ENCODE results near the gene SNAPC2.

DNA sequence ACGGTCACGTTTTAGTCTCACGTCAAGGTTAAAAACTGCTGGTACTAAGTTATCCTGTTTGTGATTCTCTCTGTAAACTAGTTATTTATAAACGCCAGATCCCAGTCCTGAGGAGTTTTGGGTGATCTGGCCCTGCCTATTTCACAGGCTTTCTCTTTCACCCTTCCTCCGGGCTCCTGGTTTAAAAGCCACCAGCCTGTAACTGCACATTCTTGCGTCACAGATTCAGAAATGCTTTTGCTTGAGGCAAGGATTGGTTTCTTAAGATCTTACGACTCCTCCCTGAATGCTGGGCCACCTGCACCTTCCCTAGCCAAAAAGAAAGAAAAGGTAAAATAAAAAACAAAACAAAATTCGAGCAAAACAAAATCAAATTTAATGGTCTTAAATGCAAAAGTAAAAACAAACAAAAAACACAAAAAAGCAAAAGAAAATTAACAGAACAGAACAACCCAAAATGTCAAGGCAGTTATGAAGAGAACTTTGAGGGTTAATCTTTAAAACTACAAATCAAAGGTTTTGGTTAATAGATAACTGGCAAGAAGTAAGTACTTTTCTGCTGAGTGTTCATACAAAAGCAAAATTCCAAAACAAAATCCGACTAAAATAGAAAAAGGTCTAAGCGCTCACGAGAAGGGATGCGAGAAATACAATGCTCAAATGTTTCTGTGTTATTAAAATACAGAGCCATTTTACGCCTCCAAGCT, 41.9 kb downstream of the SNAPC2 start:
- no peak for TF ChIP-seq EZH2 (IDR thresholded peaks at IDR 0.05; ENCODE audit: insufficient read depth, poor library complexity, severe bottlenecking)
- TF ChIP-seq EZH2phosphoT487 (IDR thresholded peaks at IDR 0.05; ENCODE audit: insufficient read depth, low read depth), result no peak
